ENCODE data around the gene OPTC. TPM values are rescaled to one million over a fixed set of nuclear protein-coding genes. Genes with fewer than 3 reads are reported as not detected.

The OPTC gene
- polyA plus RNA-seq, 2 of the 4 experiments (the other 2 are of a cell fraction) = not detected

- 91% methylated on average over 5 of the region's 5 CpGs for WGBS (ENCODE audit: missing lambda C conversion rate)
- H3K9me3 ChIP-seq = no peaks in the 10 kb centered on the region
- CTCF ChIA-PET = no interaction called here
- peaks cover 38% of the 10 kb centered on the region for H3K4me1 ChIP-seq
- H3K27ac ChIP-seq = 0 out of 6 replicates have a peak overlapping the region, but pooled peaks of 1 of the 2 experiments have one; percentile 20
- FAIRE-seq (no peak), DNase-seq (ENCODE audit: low read depth in 1 of 2, low spot score in 1 of 2) (no peak), ATAC-seq (no peak)
- no peak overlapping the region for H3K4me3 ChIP-seq
- no peak overlapping the region for H3K4me2 ChIP-seq
- TF ChIP-seq HDAC2 (IDR thresholded peaks at IDR 0.05) (no peak), ZC3H11A (IDR thresholded peaks at IDR 0.05) (no peak), TP53 (CRISPR knock-in tag; IDR thresholded peaks at IDR 0.05) (no peak)
- POLR2A ChIA-PET = no interaction called here
Observed at GRCh38 chr1:203539831-203540546, 46.0 kb downstream of the OPTC start.

GRCh38 chr1:203544485-203544884 is 50.5 kb downstream of the OPTC start:
- Histone ChIP-seq H3K4me2 (no peak overlapping the region), H3K27ac (no peak overlapping the region), H3K4me1 (no peaks in the 10 kb centered on the region), H3K4me3 (no peak overlapping the region), H3K9me3 (no peaks in the 10 kb centered on the region)
- CTCF ChIA-PET = no interaction called here
- ATAC-seq = no peak
- WGBS (ENCODE audit: missing lambda C conversion rate) = 38% methylated on average over 3 of the region's 3 CpGs
- no peak for TF ChIP-seq CHD2 (IDR thresholded peaks at IDR 0.05; ENCODE audit: low read length, partially characterized antibody)
- no peak for TF ChIP-seq GATA3 (IDR thresholded peaks at IDR 0.05; ENCODE audit: borderline replicate concordance)
- no peak for TF ChIP-seq POLR2A (IDR thresholded peaks at IDR 0.05; ENCODE audit: low read length)
- no peak for TF ChIP-seq FOSL2 (IDR thresholded peaks at IDR 0.05)
- no peak for TF ChIP-seq FOSL2 (CRISPR knock-in tag; IDR thresholded peaks at IDR 0.05)
- TF ChIP-seq CTCF (IDR thresholded peaks at IDR 0.05) = no peak
- no peak for TF ChIP-seq SREBF2 (IDR thresholded peaks at IDR 0.05)
- no peak for TF ChIP-seq FOXS1 (CRISPR knock-in tag; IDR thresholded peaks at IDR 0.05)
- no peak for TF ChIP-seq ZNF302 (CRISPR knock-in tag; IDR thresholded peaks at IDR 0.05)
- TF ChIP-seq, protein P1, sequence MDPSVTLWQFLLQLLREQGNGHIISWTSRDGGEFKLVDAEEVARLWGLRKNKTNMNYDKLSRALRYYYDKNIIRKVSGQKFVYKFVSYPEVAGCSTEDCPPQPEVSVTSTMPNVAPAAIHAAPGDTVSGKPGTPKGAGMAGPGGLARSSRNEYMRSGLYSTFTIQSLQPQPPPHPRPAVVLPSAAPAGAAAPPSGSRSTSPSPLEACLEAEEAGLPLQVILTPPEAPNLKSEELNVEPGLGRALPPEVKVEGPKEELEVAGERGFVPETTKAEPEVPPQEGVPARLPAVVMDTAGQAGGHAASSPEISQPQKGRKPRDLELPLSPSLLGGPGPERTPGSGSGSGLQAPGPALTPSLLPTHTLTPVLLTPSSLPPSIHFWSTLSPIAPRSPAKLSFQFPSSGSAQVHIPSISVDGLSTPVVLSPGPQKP (IDR thresholded peaks at IDR 0.05; ENCODE audit: low read depth, low read length) = no peak
- TF ChIP-seq CBX2 (IDR thresholded peaks at IDR 0.05; ENCODE audit: borderline replicate concordance, low read depth) = no peak
- TF ChIP-seq CBX8 (IDR thresholded peaks at IDR 0.05) = no peak
- no peak for TF ChIP-seq MAZ (IDR thresholded peaks at IDR 0.05; ENCODE audit: borderline replicate concordance, low read depth, low read length)
- TF ChIP-seq BHLHE40 (IDR thresholded peaks at IDR 0.05; ENCODE audit: low read depth, low read length) = no peak
- TF ChIP-seq ZSCAN20 (CRISPR knock-in tag; IDR thresholded peaks at IDR 0.05) = no peak
- TF ChIP-seq, protein P2, sequence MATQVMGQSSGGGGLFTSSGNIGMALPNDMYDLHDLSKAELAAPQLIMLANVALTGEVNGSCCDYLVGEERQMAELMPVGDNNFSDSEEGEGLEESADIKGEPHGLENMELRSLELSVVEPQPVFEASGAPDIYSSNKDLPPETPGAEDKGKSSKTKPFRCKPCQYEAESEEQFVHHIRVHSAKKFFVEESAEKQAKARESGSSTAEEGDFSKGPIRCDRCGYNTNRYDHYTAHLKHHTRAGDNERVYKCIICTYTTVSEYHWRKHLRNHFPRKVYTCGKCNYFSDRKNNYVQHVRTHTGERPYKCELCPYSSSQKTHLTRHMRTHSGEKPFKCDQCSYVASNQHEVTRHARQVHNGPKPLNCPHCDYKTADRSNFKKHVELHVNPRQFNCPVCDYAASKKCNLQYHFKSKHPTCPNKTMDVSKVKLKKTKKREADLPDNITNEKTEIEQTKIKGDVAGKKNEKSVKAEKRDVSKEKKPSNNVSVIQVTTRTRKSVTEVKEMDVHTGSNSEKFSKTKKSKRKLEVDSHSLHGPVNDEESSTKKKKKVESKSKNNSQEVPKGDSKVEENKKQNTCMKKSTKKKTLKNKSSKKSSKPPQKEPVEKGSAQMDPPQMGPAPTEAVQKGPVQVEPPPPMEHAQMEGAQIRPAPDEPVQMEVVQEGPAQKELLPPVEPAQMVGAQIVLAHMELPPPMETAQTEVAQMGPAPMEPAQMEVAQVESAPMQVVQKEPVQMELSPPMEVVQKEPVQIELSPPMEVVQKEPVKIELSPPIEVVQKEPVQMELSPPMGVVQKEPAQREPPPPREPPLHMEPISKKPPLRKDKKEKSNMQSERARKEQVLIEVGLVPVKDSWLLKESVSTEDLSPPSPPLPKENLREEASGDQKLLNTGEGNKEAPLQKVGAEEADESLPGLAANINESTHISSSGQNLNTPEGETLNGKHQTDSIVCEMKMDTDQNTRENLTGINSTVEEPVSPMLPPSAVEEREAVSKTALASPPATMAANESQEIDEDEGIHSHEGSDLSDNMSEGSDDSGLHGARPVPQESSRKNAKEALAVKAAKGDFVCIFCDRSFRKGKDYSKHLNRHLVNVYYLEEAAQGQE (IDR thresholded peaks at IDR 0.05) = no peak
- POLR2A ChIA-PET = no interaction called here
- FAIRE-seq = no peak
- no peak for DNase-seq (ENCODE audit: low read depth in 1 of 2, low spot score in 1 of 2)

Data from A549 (cell line).